Measurements from ENCODE around the gene MAP3K8.
"Not testable (repeated sequence)": the region's sequence is repeated elsewhere in the genome, so short reads cannot be mapped to it uniquely, and the experiment has no call there.

Gene MAP3K8

DNA sequence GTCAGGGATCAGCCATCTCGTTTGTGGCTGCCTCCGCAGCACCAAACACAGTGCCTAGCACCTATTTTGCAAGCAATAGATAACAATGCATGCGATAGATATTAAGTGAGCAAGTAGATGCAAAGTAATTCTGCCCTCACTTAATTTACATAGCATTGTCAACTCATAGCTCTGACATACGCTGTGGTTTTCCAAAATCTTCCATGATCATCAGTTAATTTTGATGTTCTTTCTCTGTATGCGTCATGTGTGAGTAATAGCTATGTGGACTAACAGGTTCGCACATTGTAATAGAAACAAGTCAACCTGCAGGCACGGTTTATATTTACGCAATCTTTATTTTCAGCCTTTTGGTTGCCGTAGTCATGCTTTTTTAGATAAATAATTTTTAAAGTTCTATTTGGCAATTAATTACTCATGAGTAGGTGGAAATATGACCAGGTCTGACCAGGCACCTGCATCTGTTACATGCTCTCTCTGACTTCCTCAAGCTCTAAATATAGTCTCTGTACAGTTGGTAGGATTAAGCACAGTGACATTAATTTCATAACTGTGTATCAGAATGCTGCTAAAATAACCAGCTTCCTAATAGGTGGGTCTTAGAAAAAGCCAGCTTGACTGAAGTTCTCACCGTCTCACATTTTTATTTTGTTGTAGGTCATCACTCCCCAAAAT, 13.3 kb downstream of the MAP3K8 start:
- DNase-seq (ENCODE audit: low read depth): no peak

DNA sequence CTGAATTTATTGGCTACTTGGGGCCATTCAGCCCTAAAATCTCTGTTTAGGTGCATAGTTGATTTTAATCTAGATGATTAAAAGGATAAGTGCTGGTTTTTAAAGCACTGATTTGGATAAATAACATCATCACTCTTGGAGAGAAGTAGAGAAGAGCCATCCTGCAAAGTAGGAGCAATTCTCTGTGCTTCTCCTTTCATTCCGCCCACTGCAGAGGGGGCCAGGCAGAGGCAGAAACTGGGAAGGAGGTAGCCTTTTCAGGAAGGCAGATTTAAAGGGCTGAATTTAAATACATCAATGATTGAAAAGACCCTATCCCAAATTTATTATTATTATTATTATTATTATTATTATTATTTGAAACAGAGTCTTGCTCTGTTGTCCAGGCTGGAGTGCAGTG, 14.1 kb downstream of the MAP3K8 start:
- DNase-seq (ENCODE audit: low read depth): no peak

DNA sequence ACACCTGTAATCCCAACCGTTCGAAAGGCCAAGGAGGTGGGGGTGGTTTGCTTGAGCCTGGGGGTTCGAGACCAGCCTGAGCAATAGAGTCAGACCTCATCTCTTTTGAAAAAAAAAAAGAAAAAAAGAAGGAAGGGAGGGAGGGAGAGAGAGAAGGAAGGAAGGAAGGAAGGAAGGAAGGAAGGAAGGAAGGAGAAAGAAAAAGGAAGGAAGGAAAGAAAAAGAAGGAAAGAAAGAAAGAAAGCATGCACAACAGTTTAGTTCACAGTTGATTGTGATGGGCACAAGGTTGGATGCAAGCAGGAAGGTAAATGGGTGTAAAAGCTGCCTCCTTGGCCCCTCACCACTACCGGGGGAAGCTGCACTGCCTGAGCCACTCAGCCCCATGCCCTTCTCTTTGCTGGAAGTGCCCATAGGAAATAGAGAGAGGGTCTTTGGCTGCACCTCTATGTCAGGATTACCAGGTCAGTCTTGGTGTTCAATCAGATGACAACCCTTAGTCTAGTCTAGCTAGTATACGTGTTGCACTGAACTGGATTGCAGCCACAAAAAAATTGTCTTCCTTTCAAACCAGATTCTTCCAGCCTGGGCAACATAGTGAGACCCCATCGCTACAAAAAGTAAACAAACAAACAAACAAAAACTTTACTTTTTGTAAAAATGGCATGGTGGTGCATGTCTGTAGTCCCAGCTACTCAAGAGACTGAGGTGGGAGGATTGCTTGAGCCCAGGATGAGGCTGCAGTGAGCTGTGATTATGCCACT, 20.0 kb downstream of the MAP3K8 start:
- no peak for DNase-seq (ENCODE audit: low read depth)

DNA sequence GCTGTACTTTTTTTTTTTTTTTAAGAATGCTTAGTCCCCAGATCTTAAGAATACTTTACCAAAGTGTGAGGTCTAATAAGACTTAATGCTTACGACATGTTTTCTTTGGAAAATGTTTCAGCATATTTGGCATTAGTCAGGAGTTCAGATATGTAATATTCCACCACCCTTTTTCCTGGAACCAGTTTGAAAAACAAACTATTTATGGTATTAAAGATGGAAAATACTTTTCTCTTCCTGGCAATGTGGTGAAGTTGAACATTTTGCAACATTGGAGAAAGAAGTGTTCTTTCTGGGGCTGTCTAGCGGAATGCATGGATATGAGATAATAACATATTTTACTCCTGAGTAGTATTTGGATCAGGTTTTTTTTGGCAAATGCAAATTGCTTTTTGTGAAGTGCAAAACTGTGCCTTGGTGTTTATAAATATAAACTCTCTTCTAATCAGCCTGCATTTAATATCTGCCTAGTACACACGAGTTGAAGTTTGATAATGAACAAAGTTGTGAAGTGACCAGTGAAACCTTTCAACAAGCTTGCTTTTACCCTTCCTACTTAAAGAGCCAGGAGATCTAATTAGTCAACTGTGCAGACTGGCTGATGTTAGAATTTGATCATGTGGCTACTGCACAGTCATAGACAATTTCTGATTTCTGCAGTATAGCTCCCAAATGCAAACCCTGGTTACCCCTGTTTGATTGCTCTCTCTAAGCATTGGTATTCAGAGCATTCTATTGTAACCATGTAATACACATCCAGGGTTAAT, 20.9 kb downstream of the MAP3K8 start:
- no peak for DNase-seq (ENCODE audit: low read depth)

DNA sequence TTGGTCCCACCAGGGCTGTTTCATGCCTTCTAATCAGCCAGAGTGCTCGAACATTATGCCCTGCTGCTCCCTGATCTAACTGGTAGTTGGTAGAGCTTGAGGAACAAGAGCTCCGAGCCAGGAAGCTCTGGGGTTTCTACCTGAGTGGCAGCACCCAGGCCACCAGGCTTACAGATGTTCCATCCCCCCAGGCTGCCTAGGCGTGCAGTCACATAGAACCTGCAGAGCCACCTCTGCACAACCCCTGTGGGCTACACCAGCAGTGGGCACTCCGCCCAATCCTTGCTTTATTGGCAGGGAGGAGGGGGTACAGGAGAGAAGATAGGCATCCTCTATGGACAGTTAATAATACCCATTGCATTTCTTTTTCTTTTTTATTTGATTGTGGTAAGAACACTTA, 21.8 kb downstream of the MAP3K8 start:
- DNase-seq (ENCODE audit: low read depth): no peak

GRCh38 chr10:30456266-30456665, 22.3 kb downstream of the MAP3K8 start:
- DNase-seq (ENCODE audit: low read depth): no peak

- no peak for DNase-seq (ENCODE audit: low read depth)
Observed at GRCh38 chr10:30459283-30459682, 25.3 kb downstream of the MAP3K8 start.

DNA sequence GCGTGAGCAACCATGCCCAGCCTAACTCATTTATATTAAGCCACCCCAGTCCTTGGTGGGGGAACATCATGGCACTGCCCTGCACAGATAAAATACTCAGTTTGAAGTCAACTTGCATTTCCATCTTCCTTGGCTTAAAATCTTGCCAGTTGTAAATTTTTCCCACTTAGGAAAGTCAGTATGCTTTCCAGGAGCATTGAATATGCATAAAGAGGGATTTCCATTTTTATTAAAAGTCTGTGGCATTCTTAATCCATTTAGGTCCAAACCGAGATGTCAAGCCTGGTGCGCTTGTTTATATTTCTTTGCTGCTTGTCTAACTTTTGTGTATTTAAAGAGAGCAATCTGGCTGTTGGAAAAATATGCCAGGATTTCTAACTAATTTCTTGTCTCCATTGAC, 26.1 kb downstream of the MAP3K8 start:
- no peak for DNase-seq (ENCODE audit: low read depth)

GRCh38 chr10:30462513-30462912, 28.5 kb downstream of the MAP3K8 start:
- DNase-seq (ENCODE audit: low read depth): no peak

- no peak for DNase-seq (ENCODE audit: low read depth)
Observed at GRCh38 chr10:30463944-30464451, 30.0 kb downstream of the MAP3K8 start.

- no peak for DNase-seq (ENCODE audit: low read depth)
Observed at GRCh38 chr10:30464675-30465074, 30.7 kb downstream of the MAP3K8 start.

- no peak for DNase-seq (ENCODE audit: low read depth)
Observed at GRCh38 chr10:30466445-30466844, 32.5 kb downstream of the MAP3K8 start.

- no peak for DNase-seq (ENCODE audit: low read depth)
Observed at GRCh38 chr10:30467651-30468338, 33.8 kb downstream of the MAP3K8 start.

GRCh38 chr10:30472414-30473155, 38.6 kb downstream of the MAP3K8 start:
- DNase-seq (ENCODE audit: low read depth): no peak

DNA sequence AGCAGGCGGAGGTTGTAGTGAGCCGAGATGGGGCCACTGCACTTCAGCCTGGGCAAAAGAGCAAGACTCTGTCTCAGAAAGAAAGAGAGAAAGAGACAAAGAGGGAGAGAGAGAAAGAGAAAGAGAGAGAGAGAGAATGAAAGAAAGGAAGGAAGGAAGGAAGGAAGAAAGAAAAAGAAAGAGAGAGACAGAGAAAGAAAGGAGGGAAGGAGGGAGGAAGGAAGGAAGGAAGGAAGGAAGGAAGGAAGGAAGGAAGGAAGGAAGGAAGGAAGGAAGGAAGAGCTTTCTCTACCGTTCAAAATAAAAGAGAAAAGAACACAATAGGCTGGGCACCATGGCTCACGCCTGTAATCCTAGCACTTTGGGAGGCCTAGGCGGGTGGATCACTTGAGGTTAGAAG, 41.5 kb downstream of the MAP3K8 start:
- not testable (repeated sequence) for DNase-seq (ENCODE audit: low read depth)

DNA sequence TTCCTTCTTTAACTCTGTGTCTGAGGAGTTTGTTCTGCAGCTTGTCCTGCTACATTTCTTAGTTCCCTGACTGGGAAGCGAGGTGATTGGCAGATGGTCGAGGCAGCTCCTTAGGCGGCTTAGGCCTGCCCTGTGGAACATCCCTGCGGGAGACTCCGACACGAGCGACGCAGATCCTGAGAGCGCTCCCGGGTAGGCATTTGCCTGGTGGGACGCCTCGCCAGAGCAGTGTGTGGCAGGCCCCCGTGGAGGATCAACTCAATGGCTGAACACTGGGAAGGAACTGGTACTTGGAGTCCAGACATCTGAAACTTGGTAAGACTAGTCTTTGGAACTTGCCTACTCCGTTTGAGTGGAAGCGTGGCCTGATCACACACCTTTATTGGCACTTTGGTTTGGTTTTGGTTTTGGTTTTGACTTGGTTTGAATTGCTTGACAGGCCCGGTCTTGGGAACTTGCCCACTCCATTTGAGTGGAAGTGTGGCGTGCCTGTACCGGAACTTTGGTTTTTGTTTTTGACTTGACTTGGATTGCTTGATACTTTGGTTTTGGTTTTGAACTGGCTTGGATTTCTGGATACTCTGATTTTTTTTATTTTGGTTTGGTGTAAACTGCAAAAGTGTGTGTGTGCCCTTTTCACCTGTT, 42.6 kb downstream of the MAP3K8 start:
- no peak for DNase-seq (ENCODE audit: low read depth)

DNA sequence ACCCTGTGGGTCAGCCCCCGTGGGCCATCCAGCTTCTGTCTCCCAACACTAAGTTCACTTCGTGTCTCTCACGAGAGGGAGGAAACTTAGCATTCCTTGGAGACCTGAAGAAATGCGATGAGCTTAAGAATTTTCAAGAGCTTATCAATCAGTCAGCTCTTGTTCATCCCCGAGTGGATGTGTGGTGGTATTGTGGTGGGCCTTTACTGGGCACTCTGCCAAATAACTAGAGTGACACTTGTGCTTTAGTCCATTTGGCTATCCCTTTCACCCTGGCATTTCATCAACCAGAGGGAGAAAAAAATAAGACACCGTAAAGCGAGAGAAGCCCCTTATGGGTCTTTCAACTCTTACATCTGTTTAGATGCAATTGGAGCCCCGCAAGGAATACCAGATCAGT, 45.5 kb downstream of the MAP3K8 start:
- not testable (repeated sequence) for DNase-seq (ENCODE audit: low read depth)

DNA sequence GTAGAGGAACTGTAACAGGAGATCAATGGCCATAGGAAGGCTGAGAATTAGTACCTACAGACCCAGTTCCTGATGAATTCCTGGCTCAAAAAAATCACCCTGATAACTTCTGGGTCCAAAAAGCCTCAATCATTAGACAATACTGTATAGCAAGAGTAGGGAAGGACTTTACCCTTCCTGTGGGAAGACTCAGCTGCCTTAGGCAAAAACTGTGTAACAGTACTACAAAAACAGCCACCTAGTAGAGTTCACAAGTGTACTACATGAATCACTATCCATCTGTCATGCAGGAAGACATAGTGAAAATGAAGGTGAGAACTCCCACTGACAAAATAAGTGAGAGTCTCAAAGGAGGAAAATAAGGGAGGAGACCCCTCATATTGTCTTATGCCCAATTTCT, 47.6 kb downstream of the MAP3K8 start:
- DNase-seq (ENCODE audit: low read depth): no peak

GRCh38 chr10:30488316-30488715, 54.3 kb downstream of the MAP3K8 start:
- DNase-seq (ENCODE audit: low read depth): no peak

GRCh38 chr10:30489346-30489745, 55.4 kb downstream of the MAP3K8 start:
- no peak for DNase-seq (ENCODE audit: low read depth)

Data from T follicular helper cell (primary cell).